SH-SY5Y (cell line): Measurements from ENCODE around the gene BET1L.

ENCODE experiments used
- GATA2 ChIP-seq: IDR thresholded peaks from 2 replicates; pipeline ENCODE4 v1.6.1; 2011; ENCODE audit warnings: mild to moderate bottlenecking, low read depth, low read length
- GATA3 ChIP-seq: IDR thresholded peaks from 2 replicates; pipeline ENCODE4 v1.6.1; 2011; ENCODE audit warnings: low read depth, mild to moderate bottlenecking, low read length, moderate library complexity

GRCh38 chr11:197741-198235 lies 9.4 kb downstream of the BET1L start:
- TF ChIP-seq GATA2 (no peak), GATA3 (no peak)
